COLO668 (cell line): ENCODE measurements around the gene COL9A2.

Source experiments
- DNase-seq: peaks from one replicate; lab custom pipeline; 2025; ENCODE audit not compliant: unreplicated experiment; lab: John Stamatoyannopoulos, UW

Gene COL9A2

GRCh38 chr1:40318970-40319621, 2.0 kb upstream of the COL9A2 start:
- DNase-seq: no peak

- no peak for DNase-seq
Measured at GRCh38 chr1:40318476-40318875, 1.4 kb upstream of the COL9A2 start.

- DNase-seq: no peak
Measured at GRCh38 chr1:40317394-40318074, 448 bp upstream of the COL9A2 start.

- DNase-seq: peak; percentile 100
Measured at GRCh38 chr1:40315795-40316594, 1.1 kb downstream of the COL9A2 start.

- peak; percentile 100 for DNase-seq
Measured at GRCh38 chr1:40315239-40315794, 1.8 kb downstream of the COL9A2 start.

- DNase-seq: no peak
Measured at GRCh38 chr1:40314721-40315238, 2.3 kb downstream of the COL9A2 start.

- no peak for DNase-seq
Measured at GRCh38 chr1:40313958-40314720, 2.9 kb downstream of the COL9A2 start.

GRCh38 chr1:40313329-40313957, 3.6 kb downstream of the COL9A2 start:
- no peak for DNase-seq

- peak; percentile 100 for DNase-seq
Measured at GRCh38 chr1:40312238-40313205, 4.6 kb downstream of the COL9A2 start.

- DNase-seq: no peak
Measured at GRCh38 chr1:40311692-40312091, 5.4 kb downstream of the COL9A2 start.

GRCh38 chr1:40310983-40311642, 6.0 kb downstream of the COL9A2 start:
- DNase-seq: no peak

GRCh38 chr1:40310129-40310461, 7.0 kb downstream of the COL9A2 start:
- no peak for DNase-seq

- DNase-seq: no peak
Measured at GRCh38 chr1:40309374-40310128, 7.5 kb downstream of the COL9A2 start.

- DNase-seq: no peak
Measured at GRCh38 chr1:40308036-40308727, 8.9 kb downstream of the COL9A2 start.

- DNase-seq: no peak
Measured at GRCh38 chr1:40307186-40307585, 9.9 kb downstream of the COL9A2 start.

GRCh38 chr1:40306296-40306695, 10.8 kb downstream of the COL9A2 start:
- DNase-seq: no peak

GRCh38 chr1:40305871-40306270, 11.2 kb downstream of the COL9A2 start:
- no peak for DNase-seq
